HG03439 (cell line): ENCODE results near the gene SEMA6A.

Source experiments
- ATAC-seq: cut with Tn5 transposase; IDR thresholded peaks from one replicate; pipeline ENCODE4 v1.9.1; 2021; ENCODE audit warnings: mild to moderate bottlenecking, moderate library complexity; ENCODE audit not compliant: unreplicated experiment

Gene SEMA6A

DNA sequence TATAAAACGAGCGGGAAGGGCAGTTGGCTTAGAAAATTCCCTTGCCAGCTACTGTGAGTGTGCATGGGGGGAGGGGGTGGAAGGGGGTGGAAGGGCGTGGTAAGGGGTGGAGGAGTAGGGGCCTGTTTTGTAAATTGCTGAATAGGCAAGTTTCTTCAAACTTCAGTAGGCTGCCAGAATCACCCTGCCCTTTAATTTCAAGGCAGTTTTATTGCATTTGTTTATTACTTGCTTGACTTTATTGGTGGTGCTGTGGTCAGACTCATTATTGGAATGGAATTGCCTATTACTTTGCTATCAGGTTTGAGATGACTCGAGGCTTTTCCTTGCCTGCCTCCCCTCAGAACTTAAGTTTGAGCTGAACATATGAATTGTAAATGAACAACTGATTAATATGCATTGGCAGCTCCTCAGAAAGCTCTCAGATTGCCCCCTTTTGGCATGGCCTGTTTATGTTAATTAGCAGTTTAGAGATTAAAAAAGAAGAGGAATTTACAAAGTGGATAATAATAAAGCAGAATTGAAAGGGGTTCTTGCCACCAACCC, 76.0 kb downstream of the SEMA6A start:
- no peak for ATAC-seq

DNA sequence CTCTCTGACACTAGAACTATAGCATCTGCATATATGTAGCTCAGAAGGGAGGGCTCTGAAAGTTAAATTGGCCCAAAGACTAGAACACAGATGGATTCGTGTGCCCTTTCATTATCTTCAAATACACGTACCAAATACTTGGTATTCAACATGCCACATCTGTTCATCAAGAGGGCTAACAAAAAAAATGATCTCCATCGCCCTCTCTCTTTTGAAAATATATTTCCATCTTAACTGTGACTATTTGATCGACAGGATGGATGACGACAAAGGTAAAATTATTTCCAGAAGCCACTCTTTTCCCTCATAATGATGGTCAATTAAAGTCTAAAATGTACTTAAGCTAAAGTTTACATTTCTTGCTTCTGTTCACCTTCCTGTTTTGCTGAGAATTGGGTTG, 77.0 kb downstream of the SEMA6A start:
- no peak for ATAC-seq

DNA sequence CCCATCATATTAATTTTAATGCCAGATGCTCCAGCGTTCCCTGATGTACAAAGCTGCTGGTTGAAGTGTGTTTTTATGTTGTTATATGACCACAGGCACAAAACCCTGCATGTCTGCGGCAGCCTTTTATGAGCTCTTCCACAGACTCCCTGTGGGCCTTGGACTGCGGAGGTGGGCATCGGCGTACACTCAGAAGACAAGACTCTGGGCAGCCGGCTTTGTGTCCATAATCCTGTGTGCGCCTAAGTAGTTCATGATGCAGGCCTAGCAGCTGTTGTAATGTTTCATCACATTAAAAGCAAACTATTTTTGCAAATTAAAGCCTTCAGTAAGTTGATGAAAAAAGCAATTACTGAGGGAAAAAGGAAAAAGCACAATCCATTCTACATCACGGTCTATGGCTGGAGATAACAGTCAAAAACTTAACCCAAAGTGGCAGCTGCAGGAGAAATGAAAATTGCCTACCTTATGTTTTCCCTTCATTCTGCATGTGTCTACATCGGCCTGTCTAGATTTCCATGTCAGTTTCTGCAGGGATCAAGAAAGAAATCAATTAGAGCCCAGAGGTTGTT, 78.8 kb downstream of the SEMA6A start:
- no peak for ATAC-seq

DNA sequence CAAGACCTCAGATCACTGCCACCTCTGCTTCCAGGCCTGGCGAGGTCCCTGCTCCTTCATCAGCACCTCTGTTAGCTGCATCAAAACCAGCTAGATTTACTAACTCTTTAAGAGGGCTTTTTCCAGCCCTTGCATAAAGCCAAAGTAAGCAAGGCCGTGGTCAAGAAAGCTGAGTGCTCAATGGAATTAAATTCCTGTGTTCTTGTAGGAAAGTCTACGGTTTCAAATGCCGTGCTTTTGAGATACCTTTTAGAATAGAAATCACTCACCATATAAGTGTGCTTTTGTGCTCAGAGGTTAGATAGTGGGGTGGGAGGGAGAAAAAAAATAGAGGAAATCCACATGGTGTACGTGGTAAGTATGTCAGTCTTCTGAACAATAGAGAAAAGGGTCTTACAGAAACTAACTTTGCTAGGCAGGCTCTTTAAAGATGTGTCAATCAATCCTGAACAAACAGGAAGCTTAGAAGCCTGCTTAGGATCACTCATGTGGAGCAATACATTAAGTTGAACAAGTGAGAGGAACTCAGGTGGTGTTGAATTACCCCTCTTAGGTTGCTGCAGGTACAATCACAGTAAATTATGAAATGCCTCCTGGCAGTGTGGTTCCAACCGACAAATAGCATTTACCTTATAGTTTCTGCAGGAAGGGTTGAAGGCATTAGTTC, 79.7 kb downstream of the SEMA6A start:
- ATAC-seq, result no peak

DNA sequence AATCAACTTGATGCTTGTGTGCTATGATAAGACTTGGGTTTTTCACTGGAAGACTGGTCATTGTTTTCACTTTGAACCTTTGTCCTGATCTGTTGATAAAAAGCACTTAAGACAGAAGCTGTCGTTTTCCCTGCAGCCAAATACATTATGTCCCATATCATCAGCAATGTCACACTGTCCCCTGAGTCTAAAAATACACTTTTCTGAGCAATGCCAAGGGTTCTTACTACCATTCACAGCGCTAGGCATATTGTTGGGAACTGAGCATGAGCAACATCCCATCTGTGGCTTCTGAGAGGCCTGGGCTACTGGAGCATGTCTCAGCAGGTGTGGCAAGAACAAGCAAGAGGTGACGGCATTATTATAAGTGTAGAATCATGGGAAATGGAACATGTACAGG, 81.8 kb downstream of the SEMA6A start:
- ATAC-seq, result no peak

DNA sequence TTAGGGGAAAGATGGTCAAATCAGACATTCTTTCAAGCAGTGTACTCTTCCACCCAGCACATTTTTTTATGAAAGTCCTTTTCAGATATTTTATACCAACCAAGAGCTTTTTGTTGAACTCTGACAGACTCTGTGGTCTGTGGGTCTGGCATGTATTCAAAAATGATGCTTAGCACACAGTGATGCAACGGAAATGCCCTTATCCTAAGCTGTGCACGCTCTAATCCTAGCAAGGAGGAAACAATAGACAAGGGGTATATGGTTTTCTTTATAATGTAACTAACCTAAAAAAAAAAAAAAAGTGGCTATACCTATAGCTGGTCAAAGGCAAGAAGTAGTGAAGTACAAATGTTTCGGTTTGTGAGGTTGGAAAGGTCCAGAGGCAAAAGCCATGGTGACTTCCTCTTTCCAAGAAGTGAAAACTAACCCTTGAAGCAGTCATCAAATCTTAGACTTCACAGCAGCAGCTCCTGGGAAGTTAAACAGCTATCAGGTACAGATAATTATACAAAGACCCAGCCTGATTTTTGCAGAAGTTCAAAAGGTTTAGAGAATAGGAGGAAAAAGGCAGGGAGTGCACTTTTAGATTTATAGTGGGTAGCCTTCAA, 82.5 kb downstream of the SEMA6A start:
- no peak for ATAC-seq

DNA sequence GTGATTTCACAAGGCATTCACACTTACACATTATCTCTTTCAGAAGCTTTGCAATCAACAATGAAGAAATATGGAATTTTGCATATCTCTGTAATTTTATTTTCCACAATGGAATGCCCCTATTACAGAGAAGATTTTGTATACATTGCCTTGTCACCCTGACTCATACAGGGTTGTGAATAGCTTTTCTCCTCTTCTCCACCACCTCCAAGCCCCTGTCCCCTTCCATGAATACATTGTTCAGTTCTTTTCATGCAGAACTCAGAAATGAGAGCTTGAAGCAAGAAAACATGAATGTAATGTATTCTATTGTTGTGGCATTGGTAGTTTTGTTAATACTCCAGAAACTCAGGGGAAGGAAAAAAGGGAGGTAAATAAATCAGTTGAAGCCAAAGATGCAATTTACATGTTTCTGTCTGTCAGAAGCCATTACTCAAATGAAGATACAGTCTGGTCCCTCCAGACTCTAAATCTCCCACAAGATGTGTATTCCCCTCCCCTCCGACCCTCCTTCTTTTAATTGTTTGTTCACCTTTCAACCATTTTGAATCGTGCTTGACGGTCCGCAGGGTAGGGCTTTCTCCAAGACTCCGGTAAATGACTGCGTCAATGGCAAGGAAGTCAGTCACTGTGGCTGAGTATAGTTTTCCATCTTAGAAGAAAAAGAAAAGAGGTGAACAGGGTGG, 86.1 kb downstream of the SEMA6A start:
- ATAC-seq, result no peak

DNA sequence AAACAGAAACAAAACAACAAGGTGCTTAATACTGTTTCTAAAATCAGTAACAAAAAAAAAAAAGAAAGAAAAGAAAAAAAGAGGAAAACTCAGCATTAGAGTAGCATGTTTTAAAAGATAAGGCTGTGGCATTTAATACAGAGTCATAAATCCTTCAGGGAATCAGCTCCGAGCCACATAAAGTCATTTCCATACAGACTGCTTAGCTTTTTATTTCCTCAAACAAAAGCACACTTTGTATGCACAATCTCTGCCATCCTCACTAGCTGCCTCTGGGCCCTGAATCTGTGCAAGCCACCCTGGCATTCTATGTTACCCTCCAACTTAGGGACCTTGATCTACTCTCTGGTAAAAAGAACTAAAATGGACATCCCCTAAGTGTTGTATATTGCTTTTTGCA, 87.6 kb downstream of the SEMA6A start:
- ATAC-seq, result no peak

DNA sequence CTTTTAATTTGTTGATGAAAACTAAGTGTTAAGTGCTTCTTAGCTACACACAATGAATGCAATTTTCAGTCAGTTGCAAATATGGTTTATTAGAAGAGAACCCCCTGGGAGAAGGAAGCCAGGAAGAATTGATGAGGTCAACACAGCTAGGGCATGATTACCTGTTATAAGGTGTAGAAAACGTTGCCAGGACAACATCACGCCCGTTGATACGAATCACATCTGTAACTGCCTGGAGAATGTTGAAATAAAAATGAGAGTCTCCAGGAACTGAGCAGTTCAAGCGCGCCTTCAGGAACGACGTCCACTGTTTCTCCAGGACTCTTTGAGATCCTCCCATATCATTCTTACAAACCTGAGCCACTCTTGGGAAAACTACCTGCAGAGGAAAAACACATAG, 88.0 kb downstream of the SEMA6A start:
- ATAC-seq, result no peak

DNA sequence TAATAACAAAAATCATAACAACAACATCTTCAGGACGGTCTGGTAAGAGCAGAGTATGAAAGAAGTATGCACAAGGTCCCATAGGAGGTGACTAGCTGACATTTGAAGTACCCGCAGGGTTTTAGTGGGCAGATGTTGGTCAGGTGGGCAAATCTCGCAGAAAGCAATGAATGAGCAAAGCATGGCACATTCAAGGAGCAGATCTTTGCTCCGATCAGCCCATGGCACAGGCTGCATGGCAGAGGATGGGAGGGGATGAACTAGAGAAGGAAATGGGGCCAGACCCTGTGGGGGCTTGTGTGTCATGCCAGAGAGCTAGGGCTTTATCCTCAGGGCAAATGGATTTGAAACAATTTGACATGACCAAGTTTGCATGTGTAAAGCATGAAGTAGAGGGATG, 90.0 kb downstream of the SEMA6A start:
- ATAC-seq, result no peak

DNA sequence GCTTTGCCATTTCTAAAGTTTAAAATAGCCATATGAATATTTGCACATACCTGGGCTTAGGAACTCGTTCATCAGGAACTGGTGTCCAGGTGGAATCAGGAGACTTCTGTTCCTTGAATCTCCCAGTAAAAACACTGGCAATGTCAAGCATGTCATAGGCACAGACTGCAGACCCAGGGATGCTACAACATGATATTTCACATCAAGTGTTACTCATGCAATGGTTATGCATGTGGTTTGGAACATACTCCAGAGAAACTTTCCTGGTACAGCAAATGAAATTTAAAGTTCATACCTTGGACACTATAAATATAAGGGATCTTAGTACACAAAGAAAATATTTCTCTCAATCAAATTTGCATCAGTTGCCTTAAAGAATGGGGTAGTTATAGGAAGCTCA, 92.2 kb downstream of the SEMA6A start:
- no peak for ATAC-seq

DNA sequence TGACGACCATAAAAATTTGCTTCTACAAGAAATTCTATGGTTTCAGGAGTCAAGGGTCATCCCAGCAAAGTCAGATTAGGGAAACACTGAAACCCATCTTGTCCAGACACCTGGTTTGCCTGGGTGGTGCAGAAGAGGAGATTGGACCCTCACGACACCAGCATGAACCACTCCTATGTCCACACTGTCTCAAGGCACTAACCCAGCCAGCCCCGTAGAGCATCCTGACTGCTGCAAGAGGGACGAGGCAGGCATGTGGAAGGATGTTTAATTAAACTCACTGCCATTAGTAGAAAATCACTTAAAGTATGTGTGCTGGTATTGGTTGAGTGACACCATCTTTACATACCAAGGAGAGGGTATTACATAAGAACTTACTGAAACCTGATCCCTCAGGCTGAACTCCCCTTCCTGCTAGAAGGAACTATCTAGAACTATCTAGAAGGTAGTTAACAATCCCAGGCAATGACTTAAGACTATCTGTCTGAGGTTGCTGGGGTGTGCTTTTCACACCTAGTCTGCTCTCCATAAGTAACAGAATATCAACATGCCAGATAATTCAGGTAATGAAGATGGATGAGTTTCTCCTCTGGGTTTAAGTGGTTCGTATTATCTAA, 93.6 kb downstream of the SEMA6A start:
- ATAC-seq, result no peak

DNA sequence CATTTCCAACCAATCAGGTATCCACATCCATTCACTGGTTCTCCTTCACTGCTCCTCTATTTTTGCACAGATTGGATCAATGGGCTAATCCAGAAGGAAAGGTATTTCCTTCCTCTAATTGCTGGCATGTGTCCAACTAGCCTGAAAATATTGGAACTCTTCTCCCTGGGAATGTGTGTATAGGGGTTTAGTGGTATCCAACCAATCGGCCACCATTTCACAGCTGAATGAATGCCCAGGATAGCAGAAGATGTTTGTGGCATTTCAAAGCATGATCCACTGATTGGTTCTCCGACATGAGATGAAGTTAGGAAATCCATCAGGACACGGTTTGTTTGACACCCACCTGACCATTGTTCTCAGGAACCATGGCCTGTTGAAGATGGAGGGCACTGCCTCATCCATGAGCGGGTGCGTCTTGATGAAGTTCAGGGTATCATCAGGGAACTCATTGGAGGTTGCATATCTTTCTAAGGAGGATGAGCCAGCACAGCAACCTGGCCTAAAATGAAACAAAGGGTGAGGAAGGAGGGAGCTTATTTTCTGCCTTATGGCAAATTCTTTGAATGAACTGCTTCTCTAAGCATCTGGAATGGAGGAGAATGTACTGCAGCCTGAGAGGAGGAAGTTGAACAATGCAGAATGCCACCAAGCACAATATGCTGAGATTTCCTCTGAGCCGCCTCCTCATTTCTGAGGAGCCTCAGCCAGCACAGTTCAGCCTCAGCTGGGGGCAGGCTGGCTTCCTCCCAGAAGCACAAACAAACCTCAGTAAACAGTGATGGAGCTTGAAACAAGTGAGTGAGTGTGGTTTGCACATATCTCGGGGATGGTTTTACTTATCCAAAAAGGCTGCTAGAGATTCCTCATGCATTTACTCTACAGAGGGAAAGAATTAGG, 94.6 kb downstream of the SEMA6A start:
- ATAC-seq, result no peak

DNA sequence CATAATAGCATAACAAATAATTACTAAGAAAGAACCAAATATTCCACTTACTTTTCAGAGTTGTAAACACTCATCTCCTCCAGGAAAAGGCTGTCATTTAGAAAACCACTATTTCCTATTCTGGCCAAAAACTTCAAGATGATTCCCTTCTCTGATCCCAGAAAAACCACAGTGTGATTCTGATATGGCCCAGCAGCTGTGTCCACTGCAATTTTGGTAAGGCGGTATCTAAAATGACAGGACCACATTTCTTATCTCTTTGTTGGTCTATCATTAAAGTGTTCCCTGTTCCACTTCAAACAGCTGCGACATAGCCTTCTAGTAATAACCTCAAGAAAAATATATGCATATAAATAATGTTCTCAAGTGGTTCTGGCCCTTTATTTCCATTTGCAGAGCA, 96.1 kb downstream of the SEMA6A start:
- no peak for ATAC-seq

DNA sequence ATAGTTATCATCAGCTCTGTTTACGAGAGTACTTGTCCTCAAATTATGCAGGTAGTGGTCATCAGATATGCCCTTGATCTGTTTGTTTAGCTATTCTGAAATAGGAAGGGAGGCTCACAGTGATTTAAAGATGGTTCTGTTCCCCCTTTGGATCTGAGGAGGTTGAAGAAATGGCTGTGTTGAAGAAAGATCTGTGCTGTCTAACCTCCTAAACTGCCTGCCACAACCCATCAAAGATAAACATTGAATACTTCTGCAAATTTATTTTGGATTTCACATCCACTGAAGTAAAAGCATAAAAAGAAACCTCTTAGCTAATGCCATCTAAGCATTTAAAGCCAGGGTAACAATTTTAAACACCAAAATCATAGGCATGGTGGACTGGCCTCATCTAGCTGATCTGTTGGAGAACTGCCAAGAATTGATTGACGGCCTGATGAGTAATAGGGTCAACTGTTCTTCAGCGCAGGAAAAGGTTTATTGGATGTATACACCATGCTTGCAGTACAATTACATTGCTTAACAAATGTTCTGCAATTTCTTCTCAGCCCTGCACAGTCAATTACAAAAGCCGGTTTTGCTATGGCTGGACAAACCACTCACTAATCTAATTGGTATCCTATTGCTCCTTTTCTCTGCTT, 97.6 kb downstream of the SEMA6A start:
- no peak for ATAC-seq

DNA sequence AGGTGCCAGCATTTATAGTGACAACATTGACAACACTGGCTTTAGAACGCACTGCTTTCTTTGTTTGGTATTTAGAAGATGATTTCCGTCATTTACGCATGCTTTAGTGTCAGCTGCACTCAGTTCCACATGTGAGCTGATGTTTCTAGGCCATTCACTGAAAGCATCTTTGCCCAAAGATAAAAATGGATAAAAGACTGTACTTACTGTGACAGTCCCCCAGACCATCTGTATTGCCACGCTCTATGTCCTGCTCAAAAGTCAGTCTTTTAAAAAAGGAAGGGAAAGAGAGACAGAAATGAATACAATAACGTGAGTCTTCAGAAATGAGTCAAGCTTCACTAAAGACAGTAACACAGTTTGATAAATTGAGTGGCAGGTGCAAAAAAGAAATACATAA, 99.3 kb downstream of the SEMA6A start:
- ATAC-seq, result no peak

DNA sequence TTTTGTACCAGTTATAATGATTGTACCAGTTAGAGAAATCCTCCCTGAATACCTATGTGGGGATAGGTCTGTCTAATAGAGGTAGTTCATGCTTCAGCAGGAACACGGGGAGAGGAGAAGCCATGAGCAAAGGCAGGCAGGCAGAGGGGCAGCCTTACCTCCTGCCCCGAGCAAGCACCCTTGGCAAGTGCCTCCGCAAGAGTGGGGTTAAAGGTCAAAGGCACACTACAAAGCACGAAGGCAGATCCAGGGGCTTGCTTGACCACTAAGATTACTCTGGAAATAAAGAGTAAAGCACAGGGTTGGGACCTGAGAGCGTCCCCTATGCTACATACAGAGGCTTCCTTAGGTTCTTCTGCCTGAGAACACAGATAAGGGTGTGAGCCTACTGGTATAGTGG, 100.9 kb downstream of the SEMA6A start:
- ATAC-seq, result no peak

DNA sequence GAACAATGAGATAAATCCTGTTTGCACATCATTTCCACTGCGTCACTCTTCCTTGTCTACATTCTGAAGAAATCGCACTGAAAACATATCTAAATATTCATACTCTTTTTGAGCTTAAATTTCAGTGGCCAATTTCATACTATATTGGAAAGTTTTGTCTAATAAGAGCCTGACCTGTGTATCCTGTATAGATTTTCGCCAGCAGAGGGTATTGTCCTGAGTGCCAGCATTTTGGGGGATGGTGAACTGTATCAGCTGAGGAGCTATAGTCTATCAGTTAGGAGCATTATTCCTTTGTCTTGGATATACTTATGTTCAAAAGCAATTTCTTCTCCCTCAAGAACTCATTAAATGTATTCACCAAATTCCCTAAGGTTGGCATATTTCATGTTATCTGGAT, 102.3 kb downstream of the SEMA6A start:
- no peak for ATAC-seq

DNA sequence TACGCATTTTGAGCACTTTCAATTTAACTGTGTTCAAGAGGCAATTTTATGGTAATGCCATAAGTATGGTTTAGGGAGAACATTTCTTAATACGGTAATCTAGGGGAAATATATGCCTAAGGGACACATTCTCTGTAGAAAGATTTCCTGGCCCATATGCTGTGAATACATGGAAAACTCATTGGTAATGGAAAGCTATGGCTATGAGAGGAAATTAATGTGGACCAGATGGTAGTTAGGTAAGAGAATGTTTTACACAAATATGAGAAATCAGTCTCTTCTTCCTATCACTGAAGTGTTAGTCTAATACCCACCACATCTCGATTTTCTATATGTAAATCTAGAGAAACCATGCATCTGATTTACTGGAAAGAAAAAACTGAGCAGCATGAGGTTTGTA, 105.0 kb downstream of the SEMA6A start:
- no peak for ATAC-seq

DNA sequence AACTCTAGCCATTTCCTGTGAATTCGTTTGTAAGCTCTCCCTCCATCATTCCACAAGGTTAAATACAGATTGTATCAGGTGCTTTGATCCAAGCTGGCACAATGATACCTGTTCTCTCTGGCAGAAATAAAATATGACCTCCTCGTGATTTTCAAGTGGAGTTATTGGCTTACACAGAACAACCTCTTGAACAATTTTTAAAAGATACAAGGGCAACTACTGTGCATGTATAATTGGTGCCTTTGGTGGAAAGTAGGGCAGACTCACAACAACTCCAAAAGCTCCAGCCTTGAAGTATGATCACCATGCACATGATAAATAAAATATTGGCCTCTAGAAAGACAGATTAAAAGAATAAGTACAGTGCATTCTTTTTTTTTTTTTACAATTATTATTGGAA, 106.0 kb downstream of the SEMA6A start:
- ATAC-seq, result no peak
